Thyroid gland (tissue), 4 donors: Measurements from ENCODE around the gene NFKBIB. TPM values are rescaled to one million over a fixed set of nuclear protein-coding genes. Genes with fewer than 3 reads are reported as not detected.

Experiments
- DNase-seq, 2 donors: peaks; one replicate each; pipeline ENCODE4 v3.0.0-alpha.2; 2019
- H3K27ac ChIP-seq, 3 donors: fragments of 200-600 bp; sonication (generic); 1 replicate in 2 of 3; 2 replicates in 1 of 3; pipeline ENCODE4 v1.5.1; 2016 to 2019; ENCODE audit warnings: mild to moderate bottlenecking in 1 of 3, moderate library complexity in 1 of 3
- H3K27me3 ChIP-seq: fragments of 200-600 bp; sonication (generic); one replicate; pipeline ENCODE4 v1.5.1; 2019
- H3K36me3 ChIP-seq, 2 donors: fragments of 200-600 bp; sonication (generic); one replicate each; pipeline ENCODE4 v1.5.1; 2016 to 2019
- H3K4me1 ChIP-seq, 2 donors: fragments of 200-600 bp; sonication (generic); one replicate each; pipeline ENCODE4 v1.5.1; 2017 to 2019
- H3K4me3 ChIP-seq, 3 donors: fragments of 200-600 bp; sonication (generic); replicated peaks in 1 of 3; 1 replicate in 2 of 3; 2 replicates in 1 of 3; pipeline ENCODE4 v1.5.1; 2016; ENCODE audit warnings: mild to moderate bottlenecking in 1 of 3
- H3K9me3 ChIP-seq: fragments of 200-600 bp; sonication (generic); one replicate; pipeline ENCODE4 v1.5.1; 2017
- CTCF ChIP-seq, 6 experiments: fragments of 200-600 bp in 3 of 6; fragments of 450-650 bp in 3 of 6; sonication (generic) in 3 of 6; IDR thresholded peaks; one replicate each; pipeline ENCODE4 v1.5.1; 2016 to 2019; ENCODE audit warnings: antibody characterized with exemption in 6 of 6, mild to moderate bottlenecking in 2 of 6, inconsistent platforms in 1 of 6, moderate library complexity in 1 of 6
- POLR2A ChIP-seq, 2 donors: fragments of 450-650 bp; IDR thresholded peaks; one replicate each; pipeline ENCODE4 v1.6.1; 2017; ENCODE audit warnings: antibody characterized with exemption in 2 of 2, mild to moderate bottlenecking in 2 of 2, moderate library complexity in 1 of 2
- WGBS, 2 donors: methylation state at CpG; one replicate each; pipeline ENCODE4 v1.1.5; 2017; 5-methylcytosine and 5-hydroxymethylcytosine counted together
- intact Hi-C: fragments of 100-400 bp; cut with DNase I; formaldehyde crosslinking; loops from one replicate; pipeline ENCODE4 v1.15.1; 2023
- total RNA-seq, 4 donors: library from RNA; depleted of rRNA; stranded (reverse); fragments of >200 nt; gene quantifications; one replicate each; pipeline ENCODE4 v1.2.3, GENCODE V29; 2016

The NFKBIB gene
- total RNA-seq, 4 donors from 2014 or later = 18.6 to 23.7 (median 21.2) TPM

GRCh38 chr19:38891771-38892170 is 8.0 kb upstream of the NFKBIB start:
- no peak for DNase-seq
- intact Hi-C loops = no loop called here
- Histone ChIP-seq H3K4me3 (no peak overlapping the region), H3K27me3 (no peaks in the 10 kb centered on the region), H3K36me3 (peaks cover 16% of the 10 kb centered on the region in 2 donors), H3K4me1 (peaks cover 16 to 19% of the 10 kb centered on the region in 2 donors), H3K9me3 (no peaks in the 10 kb centered on the region), H3K27ac (no peak overlapping the region)
- TF ChIP-seq CTCF (IDR thresholded peaks at IDR 0.05) (no peak), POLR2A (IDR thresholded peaks at IDR 0.05) (no peak)
- 92 to 94% methylated on average over 6 of the region's 6 CpGs for WGBS, 2 donors

- Histone ChIP-seq H3K9me3 (no peaks in the 10 kb centered on the region), H3K27me3 (no peaks in the 10 kb centered on the region), H3K36me3 (peaks cover 16% of the 10 kb centered on the region in 2 donors), H3K4me3 (no peak overlapping the region), H3K27ac (peak overlapping the region; percentile 56 to 77 (median 60)), H3K4me1 (peaks cover 16 to 24% of the 10 kb centered on the region in 2 donors)
- 58 to 61% methylated on average over 5 of the region's 5 CpGs for WGBS, 2 donors
- TF ChIP-seq POLR2A (IDR thresholded peaks at IDR 0.05) (no peak), CTCF (IDR thresholded peaks at IDR 0.05) (no peak)
- DNase-seq = no peak
- intact Hi-C loops = no loop called here
Observed at GRCh38 chr19:38892841-38893240, 6.9 kb upstream of the NFKBIB start.

- 21 to 28% methylated on average over 10 of the region's 14 CpGs for WGBS, 2 donors
- H3K4me3 ChIP-seq = no peak overlapping the region
Observed at GRCh38 chr19:38893341-38893771, 6.4 kb upstream of the NFKBIB start.

GRCh38 chr19:38894968-38895367 is 4.8 kb upstream of the NFKBIB start:
- Histone ChIP-seq H3K27ac (peak overlapping the region in 2 of 3 donors; percentile 4 to 56), H3K36me3 (peaks cover under 1 to 1% of the 10 kb centered on the region in 2 donors), H3K9me3 (no peaks in the 10 kb centered on the region), H3K4me1 (peaks cover 25 to 33% of the 10 kb centered on the region in 2 donors), H3K27me3 (no peaks in the 10 kb centered on the region), H3K4me3 (no peak overlapping the region)
- intact Hi-C loops = loop anchor here (5.0 kb wide), 1 partner anchor 48 kb away; the partner anchor contains the start of gene HNRNPL
- TF ChIP-seq CTCF (IDR thresholded peaks at IDR 0.05) (no peak), POLR2A (IDR thresholded peaks at IDR 0.05) (no peak)
- DNase-seq = no peak
- WGBS, 2 donors = 74 to 79% methylated on average over 9 of the region's 9 CpGs

More at GRCh38 chr19:38893341-38893771, 6.4 kb upstream of the NFKBIB start:
- DNase-seq = peak; percentile 81 to 83
- intact Hi-C loops = no loop called here
- Histone ChIP-seq H3K27me3 (no peaks in the 10 kb centered on the region), H3K9me3 (no peaks in the 10 kb centered on the region), H3K4me1 (peaks cover 20 to 29% of the 10 kb centered on the region in 2 donors), H3K27ac (peak overlapping the region; percentile 56 to 77 (median 60)), H3K36me3 (peaks cover 16% of the 10 kb centered on the region in 2 donors)
- no peak for TF ChIP-seq POLR2A (IDR thresholded peaks at IDR 0.05)
- TF ChIP-seq CTCF (IDR thresholded peaks at IDR 0.05) = no peak

GRCh38 chr19:38898788-38899446 is 852 bp upstream of the NFKBIB start:
- intact Hi-C loops = loop anchor here (5.0 kb wide), 1 partner anchor 52 kb away; the partner anchor contains the start of gene HNRNPL
- Histone ChIP-seq H3K4me3 (peak overlapping the region; percentile 48 to 71 (median 62)), H3K4me1 (peaks cover 20 to 26% of the 10 kb centered on the region in 2 donors), H3K36me3 (no peaks in the 10 kb centered on the region), H3K9me3 (no peaks in the 10 kb centered on the region), H3K27ac (peak overlapping the region; percentile 41 to 81 (median 71)), H3K27me3 (no peaks in the 10 kb centered on the region)
- peak in 1 of 2 donors; percentile 40 for DNase-seq
- 6 to 8% methylated on average over 16 to 23 of the region's 25 CpGs for WGBS, 2 donors
- TF ChIP-seq POLR2A (IDR thresholded peaks at IDR 0.05) (no peak), CTCF (IDR thresholded peaks at IDR 0.05) (no peak)
